ENCODE data around the gene ANGPTL4.
A peak's percentile ranks its signal among the peaks of the same experiment; 100 is the strongest.
"Not testable (repeated sequence)": the region's sequence is repeated elsewhere in the genome, so short reads cannot be mapped to it uniquely, and the experiment has no call there.

The ANGPTL4 gene

DNA sequence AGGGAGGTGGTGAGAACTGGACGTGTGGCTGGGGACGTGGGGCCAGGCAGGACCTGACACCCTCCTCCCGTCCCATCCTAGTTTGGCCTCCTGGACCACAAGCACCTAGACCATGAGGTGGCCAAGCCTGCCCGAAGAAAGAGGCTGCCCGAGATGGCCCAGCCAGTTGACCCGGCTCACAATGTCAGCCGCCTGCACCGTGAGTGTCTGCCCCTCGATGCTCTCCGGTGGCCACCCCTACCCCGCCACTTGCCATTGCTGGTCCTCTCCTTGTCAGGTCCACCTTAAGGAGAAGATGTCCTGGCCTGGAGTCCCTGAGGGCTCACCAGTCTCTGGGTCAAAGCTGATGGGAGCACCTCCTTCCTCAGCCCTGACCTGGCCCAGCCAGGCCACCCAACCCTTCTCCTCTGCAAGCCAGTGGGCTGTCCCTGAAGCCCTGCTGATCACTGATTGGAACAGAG is 2.2 kb downstream of the ANGPTL4 start:
- no peak for DNase-seq

GRCh38 chr19:8366961-8367326 is 3.0 kb downstream of the ANGPTL4 start:
- no peak for DNase-seq

DNA sequence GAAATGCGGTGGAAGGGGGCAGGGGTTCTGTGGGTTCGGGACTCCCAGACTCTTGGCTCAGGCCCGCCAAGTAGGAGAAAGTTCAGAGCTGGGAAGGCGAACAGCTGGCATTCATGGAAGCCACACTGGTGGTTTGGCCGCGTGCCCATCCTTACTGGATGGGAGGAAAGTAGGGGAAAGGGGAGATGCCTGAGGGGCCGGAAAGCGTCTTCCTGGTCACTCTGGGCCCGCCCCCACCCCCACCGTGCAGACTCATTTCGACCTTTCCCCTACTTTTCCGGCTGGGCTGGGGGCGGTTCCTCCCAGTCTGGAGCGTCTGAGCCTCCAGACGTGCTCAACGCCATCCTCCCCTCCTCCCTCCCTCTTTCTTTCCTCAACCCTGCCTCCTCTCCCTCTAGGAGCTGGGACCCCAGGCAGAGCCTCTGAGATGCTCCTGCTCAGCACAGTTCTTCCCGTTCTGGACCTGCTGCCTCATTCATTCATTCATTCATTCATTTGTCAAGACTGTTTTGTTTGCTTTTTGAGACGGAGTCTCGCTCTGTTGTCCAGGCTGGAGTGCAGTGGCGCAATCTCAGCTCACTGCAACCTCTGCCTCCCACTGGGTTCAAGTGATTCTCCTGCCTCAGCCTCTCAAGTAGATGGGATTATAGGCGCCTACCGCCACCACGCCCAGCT is 3.5 kb downstream of the ANGPTL4 start:
- DNase-seq, result no peak

DNA sequence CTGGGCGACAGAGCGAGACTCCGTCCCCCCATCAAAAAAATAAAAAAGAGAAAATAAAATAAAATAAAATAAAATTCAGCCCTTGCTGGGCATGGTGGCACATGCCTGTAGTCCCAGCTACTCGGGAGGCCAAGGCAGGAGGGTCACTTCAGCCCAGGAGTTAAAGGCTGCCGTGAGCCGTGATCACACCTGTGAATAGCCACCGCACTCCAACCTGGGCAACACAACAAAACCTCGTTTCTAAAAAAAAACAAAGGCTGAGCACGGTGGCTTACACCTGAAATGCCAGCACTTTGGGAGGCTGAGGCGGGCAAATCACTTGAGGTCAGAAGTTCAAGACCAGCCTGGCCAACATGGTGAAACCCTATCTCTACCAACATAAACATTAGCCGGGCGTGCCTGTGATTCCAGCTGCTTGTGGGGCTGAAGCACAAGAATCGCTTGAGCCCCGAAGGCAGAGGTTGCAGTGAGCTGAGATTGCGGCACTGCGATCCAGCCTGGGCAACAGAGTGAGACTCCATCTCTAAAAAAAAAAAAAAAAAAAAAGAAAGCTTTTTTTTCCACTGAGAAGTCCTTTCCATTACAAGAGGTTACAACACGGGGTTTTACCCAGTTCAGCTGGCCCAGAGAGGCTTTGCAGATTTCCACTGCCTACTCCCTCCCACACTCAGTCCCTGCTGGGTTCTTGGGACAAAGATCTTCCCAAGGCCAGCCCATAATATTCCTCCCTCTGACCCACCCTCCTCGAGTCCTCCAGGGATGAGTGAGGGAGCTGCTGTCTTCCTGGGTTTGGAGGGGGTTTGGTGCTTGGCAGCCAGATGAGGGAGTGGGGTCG is 6.4 kb downstream of the ANGPTL4 start:
- DNase-seq, result peak in 1 of 2 donors; percentile 62

DNA sequence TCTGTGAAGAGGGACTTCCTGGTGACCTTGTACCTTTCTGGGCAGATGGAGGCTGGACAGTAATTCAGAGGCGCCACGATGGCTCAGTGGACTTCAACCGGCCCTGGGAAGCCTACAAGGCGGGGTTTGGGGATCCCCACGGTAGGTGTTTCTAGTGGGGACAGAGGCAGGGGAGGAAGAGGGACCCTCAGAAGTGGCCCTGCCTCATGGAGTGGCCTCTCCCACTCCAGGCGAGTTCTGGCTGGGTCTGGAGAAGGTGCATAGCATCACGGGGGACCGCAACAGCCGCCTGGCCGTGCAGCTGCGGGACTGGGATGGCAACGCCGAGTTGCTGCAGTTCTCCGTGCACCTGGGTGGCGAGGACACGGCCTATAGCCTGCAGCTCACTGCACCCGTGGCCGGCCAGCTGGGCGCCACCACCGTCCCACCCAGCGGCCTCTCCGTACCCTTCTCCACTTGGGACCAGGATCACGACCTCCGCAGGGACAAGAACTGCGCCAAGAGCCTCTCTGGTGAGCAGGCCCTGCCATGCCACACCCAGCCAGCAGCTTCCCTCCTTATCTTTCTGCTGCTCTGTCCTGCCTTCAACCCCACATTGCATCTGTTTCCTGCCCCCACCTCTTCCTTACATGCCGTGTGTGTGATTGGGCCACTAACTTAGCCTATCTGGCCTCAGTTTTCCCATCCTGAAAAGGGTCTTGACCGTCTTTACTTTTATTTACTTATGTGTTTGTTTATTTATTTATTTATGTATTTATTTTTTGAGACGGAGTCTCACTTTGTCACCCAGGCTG is 7.3 kb downstream of the ANGPTL4 start:
- no peak for DNase-seq

- DNase-seq, result no peak
These were observed 10.2 kb downstream of the ANGPTL4 start for GRCh38 chr19:8373867-8374813.

- not testable (repeated sequence) for DNase-seq
These were observed 11.8 kb downstream of the ANGPTL4 start for GRCh38 chr19:8375766-8376165.

- DNase-seq, result not testable (repeated sequence)
These were observed 12.5 kb downstream of the ANGPTL4 start for GRCh38 chr19:8376373-8376974.

- no peak for DNase-seq
These were observed 13.6 kb downstream of the ANGPTL4 start for GRCh38 chr19:8377598-8377997.

DNA sequence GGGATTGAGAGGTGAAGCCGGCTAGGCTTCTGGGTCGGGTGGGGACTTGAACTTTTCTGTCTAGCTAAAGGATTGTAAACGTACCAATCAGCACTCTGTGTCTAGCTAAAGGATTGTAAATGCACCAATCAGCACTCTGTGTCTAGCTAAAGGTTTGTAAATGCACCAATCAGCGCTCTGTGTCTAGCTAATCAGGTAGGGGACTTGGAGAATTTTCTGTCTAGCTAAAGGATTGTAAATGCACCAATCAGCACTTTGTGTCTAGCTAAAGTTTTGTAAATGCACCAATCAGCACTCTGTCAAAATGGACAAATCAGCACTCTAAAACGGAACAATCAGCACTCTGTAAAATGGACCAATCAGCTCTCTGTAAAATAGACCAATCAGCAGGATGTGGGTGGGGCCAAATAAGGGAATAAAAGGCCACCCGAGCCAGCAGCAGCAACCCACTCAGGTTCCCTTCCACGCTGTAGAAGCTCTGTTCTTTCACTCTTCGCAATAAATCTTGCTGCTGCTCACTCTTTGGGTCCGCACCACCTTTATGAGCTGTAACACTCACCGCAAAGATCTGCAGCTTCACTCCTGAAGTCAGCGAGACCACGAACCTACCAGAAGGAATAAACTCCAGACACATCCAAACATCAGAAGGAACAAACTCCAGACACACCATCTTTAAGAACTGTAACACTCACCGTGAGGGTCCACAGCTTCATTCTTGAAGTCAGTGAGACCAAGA is 15.4 kb downstream of the ANGPTL4 start:
- not testable (repeated sequence) for DNase-seq

GRCh38 chr19:8384569-8384968 is 20.6 kb downstream of the ANGPTL4 start:
- DNase-seq, result peak; percentile 43 to 51

GRCh38 chr19:8385103-8385502 is 21.1 kb downstream of the ANGPTL4 start:
- not testable (repeated sequence) for DNase-seq

DNA sequence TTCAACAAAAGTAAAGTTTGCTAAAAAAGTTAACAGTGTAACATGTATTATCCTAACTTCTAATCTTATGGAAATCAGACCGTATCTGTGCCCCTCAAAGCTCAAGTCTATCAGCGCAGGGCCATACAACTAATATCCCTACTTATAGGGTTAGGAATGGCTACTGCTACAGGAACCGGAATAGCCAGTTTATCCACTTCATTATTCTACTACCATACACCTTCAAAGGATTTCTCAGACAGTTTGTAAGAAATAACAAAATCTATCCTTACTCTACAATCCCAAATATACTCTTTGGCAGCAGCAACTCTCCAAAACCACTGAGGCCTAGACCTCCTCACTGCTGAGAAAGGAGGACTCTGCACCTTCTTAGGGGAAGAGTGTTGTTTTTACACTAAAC is 21.6 kb downstream of the ANGPTL4 start:
- not testable (repeated sequence) for DNase-seq

DNA sequence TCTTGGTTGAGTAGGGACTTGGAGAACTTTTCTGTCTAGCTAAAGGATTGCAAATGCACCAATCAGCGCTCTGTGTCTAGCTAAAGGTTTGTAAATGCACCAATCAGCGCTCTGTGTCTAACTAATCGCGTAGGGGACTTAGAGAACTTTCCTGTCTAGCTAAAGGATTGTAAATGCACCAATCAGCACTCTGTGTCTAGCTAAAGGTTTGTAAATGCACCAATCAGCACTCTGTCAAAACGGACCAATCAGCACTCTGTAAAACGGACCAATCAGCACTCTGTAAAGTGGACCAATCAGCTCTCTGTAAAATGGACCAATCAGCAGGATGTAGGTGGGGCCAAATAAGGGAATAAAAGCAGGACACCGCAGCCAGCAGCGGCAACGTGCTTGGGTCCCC is 22.5 kb downstream of the ANGPTL4 start:
- DNase-seq, result not testable (repeated sequence)

DNA sequence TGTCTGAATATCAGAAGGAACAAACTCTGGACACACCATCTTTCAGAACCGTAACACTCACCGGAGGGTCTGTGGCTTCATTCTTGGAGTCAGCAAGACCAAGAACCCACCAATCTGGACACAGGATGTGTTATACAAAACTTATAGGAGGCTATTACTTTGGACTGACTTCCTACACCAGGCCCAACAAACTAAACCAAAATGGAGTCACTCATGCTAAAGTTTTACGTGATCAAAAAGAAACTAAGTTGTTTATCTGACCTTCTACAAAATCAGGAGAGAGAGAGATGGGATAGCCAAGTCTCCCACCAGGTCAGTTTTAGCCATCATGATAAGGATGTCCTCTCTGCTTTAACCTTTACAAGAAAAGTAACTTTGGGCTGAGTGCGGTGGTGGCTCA is 23.0 kb downstream of the ANGPTL4 start:
- no peak for DNase-seq

DNA sequence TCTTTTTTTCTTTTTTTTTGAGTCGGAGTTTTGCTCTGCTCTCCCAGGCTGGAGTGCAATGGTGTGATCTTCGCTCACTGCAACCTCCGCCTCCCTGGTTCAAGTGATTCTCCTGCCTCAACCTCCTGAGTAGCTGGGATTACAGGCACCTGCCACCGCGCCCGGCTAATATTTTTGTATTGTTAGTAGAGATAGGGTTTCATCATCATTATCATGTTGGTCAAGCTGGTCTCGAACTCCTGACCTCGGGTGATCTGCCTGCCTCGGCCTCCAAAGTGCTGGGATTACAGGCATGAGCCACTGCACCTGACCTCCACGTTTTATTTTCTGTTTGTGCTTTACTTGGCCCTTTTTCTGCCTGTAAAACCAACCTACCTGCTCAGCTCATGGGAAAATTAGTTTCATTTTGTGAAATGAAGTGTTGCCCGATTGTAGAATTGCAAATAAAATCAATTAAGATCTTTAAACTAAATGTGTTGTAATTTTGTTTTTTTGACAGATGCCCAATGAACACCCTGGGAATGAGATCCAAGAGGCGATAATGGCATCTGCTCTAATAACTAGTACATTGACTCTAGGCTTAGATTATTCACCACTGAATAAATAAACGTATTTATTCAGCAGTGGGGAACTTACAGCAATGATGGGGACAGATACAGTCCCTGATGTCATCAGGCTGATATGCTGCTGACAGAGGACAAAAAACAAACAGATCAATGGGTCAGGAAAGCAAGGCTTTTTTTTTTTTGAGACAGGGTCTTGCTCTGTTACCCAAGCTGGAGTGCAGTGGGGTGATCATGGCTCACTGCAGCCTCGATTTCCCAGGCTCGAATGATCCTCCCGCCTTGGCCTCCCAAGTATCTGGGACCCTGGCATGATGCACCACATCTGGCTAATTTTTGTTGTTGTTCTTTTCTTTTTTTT is 24.0 kb downstream of the ANGPTL4 start:
- DNase-seq, result no peak

- no peak for DNase-seq
These were observed 24.6 kb downstream of the ANGPTL4 start for GRCh38 chr19:8388612-8388958.

- peak; percentile 99 to 100 for DNase-seq
These were observed 26.1 kb downstream of the ANGPTL4 start, which contains the start of gene RAB11B for GRCh38 chr19:8389891-8390616. Gene RAB11B (plus strand): TSS chr19:8390360. CDS start chr19:8390417, 57 bp downstream.

DNA sequence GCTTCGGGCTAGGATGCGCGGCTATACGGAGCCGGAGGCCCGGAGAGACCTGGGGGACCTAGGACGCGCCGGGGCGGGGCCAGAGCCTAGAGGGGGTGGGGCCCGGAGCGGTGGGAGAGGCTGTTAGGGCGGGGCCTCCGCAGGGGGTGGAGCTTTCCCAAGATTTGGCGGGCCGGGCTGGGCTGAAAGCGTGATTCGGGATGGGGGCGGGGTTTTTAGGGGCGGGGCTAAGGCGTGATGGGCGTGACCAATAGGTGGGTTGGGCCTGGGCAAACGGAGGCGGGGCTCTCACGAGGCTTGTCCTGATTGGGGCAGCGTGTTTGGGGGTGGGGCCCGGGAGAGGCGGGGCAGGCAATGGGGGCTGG is 26.6 kb downstream of the ANGPTL4 start:
- peak; percentile 95 to 96 for DNase-seq

All from inflammatory macrophage (primary cell).